HCT116 (cell line): Measurements from ENCODE around the gene MGAM2. TPM values are rescaled to one million over a fixed set of nuclear protein-coding genes. Genes with fewer than 3 reads are reported as not detected.

Source experiments
- ATAC-seq: fragments of 200-7000 bp; cut with Tn5 transposase; 2 replicates; pipeline ENCODE4 v1.9.1; 2020; ENCODE audit warnings: mild to moderate bottlenecking, moderate library complexity
- BruUV-seq: library from RNA; stranded (reverse); fragments of 400-500 nt; replicated peaks from 2 replicates; lab custom pipeline; 2021; lab: Mats Ljungman, UMichigan
- CTCF ChIA-PET: fragments of 300-600 bp; sonication (Branson Sonifier 250); formaldehyde crosslinking; loops from one replicate; lab custom pipeline; 2021; ENCODE audit warnings: antibody characterized with exemption; lab: Charles Lee
- POLR2A ChIA-PET: fragments of 300-600, 350-600 bp; sonication (Branson Sonifier 250); formaldehyde crosslinking; loops from one replicate; lab custom pipeline; 2021; ENCODE audit warnings: antibody characterized with exemption; lab: Charles Lee
- RAD21 ChIA-PET, 2 experiments: fragments of 300-600 bp; sonication (Branson Sonifier 250); formaldehyde crosslinking; loops; one replicate each; lab custom pipeline; 2023; ENCODE audit warnings: low total read pairs in 2 of 2; ENCODE audit not compliant: uncharacterized antibody in 2 of 2, unreplicated experiment in 2 of 2, low non-redundant PET in 1 of 2; lab: Charles Lee
- DNase-seq: peaks from one replicate; pipeline ENCODE4 v3.0.0-alpha.2; 2010; ENCODE audit warnings: low read depth, low spot score
- H2AFZ ChIP-seq: fragments of 200-600 bp; shearing (Covaris generic), sonication (generic); 2 replicates; pipeline ENCODE4 v1.6.1; 2017; ENCODE audit warnings: low read depth, mixed run types, mixed read lengths, antibody characterized with exemption, low read length; ENCODE audit not compliant: poor library complexity, severe bottlenecking
- H3K27ac ChIP-seq: 2 replicates; pipeline ENCODE4 v1.5.1; 2012; ENCODE audit warnings: low read depth, low read length
- H3K27me3 ChIP-seq: fragments of 200-600 bp; sonication (generic); 2 replicates; pipeline ENCODE4 v1.6.1; 2016; ENCODE audit warnings: mixed run types, low read length, mixed read lengths; ENCODE audit not compliant: insufficient read depth
- H3K36me3 ChIP-seq, 2 experiments: fragments of 200-500 bp in 1 of 2; fragments of 200-600 bp in 1 of 2; sonication (Bioruptor generic) in 1 of 2; sonication (generic) in 1 of 2; 2 replicates each; pipeline versions ENCODE4 v1.5.1 to v1.6.1; 2014 to 2016; ENCODE audit warnings: low read length in 2 of 2, inconsistent platforms in 1 of 2, mixed read lengths in 1 of 2, mixed run types in 1 of 2; ENCODE audit not compliant: insufficient read depth in 2 of 2, control insufficient read depth in 1 of 2
- H3K4me1 ChIP-seq, 2 experiments: fragments of 200-600 bp in 1 of 2; sonication (generic) in 1 of 2; 2 replicates each; pipeline versions ENCODE4 v1.5.1 to v1.6.1; 2012 to 2017; ENCODE audit warnings: low read length in 2 of 2, inconsistent platforms in 1 of 2, mild to moderate bottlenecking in 1 of 2, mixed read lengths in 1 of 2, mixed run types in 1 of 2, moderate library complexity in 1 of 2; ENCODE audit not compliant: insufficient read depth in 2 of 2, control insufficient read depth in 1 of 2
- H3K4me2 ChIP-seq: fragments of 200-600 bp; sonication (generic); 2 replicates; pipeline ENCODE4 v1.6.1; 2017; ENCODE audit warnings: mixed run types, low read length, mixed read lengths
- H3K4me3 ChIP-seq, 2 experiments: fragments of 200-600 bp in 1 of 2; sonication (generic) in 1 of 2; replicated peaks in 1 of 2; 2 replicates each; pipeline ENCODE4 v1.5.1; 2011 to 2016; ENCODE audit warnings: low read length in 2 of 2, control low read depth in 1 of 2, low read depth in 1 of 2, mild to moderate bottlenecking in 1 of 2, mixed read lengths in 1 of 2, mixed run types in 1 of 2
- H3K79me2 ChIP-seq: fragments of 200-600 bp; sonication (generic); 2 replicates; pipeline ENCODE4 v1.6.1; 2017; ENCODE audit warnings: mild to moderate bottlenecking, mixed run types, low read length, moderate library complexity, mixed read lengths; ENCODE audit not compliant: insufficient read depth
- H3K9ac ChIP-seq: fragments of 200-600 bp; sonication (generic); 2 replicates; pipeline ENCODE4 v1.6.1; 2016; ENCODE audit warnings: low read length, mixed read lengths
- H3K9me2 ChIP-seq: fragments of 200-600 bp; sonication (generic), shearing (Covaris generic); 2 replicates; pipeline ENCODE4 v1.6.1; 2017; ENCODE audit warnings: mixed run types, mild to moderate bottlenecking, moderate library complexity; ENCODE audit not compliant: insufficient read depth
- H3K9me3 ChIP-seq, 2 experiments: fragments of 200-500 bp in 1 of 2; fragments of 200-600 bp in 1 of 2; sonication (Bioruptor generic) in 1 of 2; sonication (generic) in 1 of 2; 2 replicates each; pipeline ENCODE4 v1.6.1; 2014 to 2017; ENCODE audit warnings: low read length in 2 of 2, mixed read lengths in 2 of 2, inconsistent platforms in 1 of 2, low read depth in 1 of 2, mild to moderate bottlenecking in 1 of 2, mixed run types in 1 of 2, moderate library complexity in 1 of 2; ENCODE audit not compliant: control insufficient read depth in 1 of 2, insufficient read depth in 1 of 2
- H4K20me1 ChIP-seq: fragments of 200-600 bp; sonication (generic), shearing (Covaris generic); 2 replicates; pipeline ENCODE4 v1.6.1; 2017; ENCODE audit warnings: mixed run types, mild to moderate bottlenecking, moderate library complexity; ENCODE audit not compliant: insufficient read depth
- CTCF ChIP-seq, 3 experiments: fragments of 200-600 bp in 1 of 3; sonication (generic) in 1 of 3; IDR thresholded peaks in 2 of 3; conservative IDR thresholded peaks in 1 of 3; 2 replicates each; pipeline ENCODE4 v1.5.1; 2012 to 2017; ENCODE audit warnings: low read depth in 2 of 3, low read length in 2 of 3, antibody characterized with exemption in 1 of 3, borderline replicate concordance in 1 of 3, control low read depth in 1 of 3, mild to moderate bottlenecking in 1 of 3, mixed read lengths in 1 of 3, mixed run types in 1 of 3, moderate library complexity in 1 of 3; ENCODE audit not compliant: insufficient read depth in 1 of 3
- EGR1 ChIP-seq: IDR thresholded peaks from 2 replicates; pipeline ENCODE4 v1.6.1; 2012; ENCODE audit warnings: low read depth
- JUND ChIP-seq: IDR thresholded peaks from 2 replicates; pipeline ENCODE4 v1.6.1; 2012
- POLR2A ChIP-seq: IDR thresholded peaks from 2 replicates; pipeline ENCODE4 v1.7.0; 2011; ENCODE audit warnings: borderline replicate concordance; ENCODE audit not compliant: insufficient read depth, insufficient read length; ENCODE audit errors: extremely low read depth
- POLR2AphosphoS5 ChIP-seq: IDR thresholded peaks from 2 replicates; pipeline ENCODE4 v1.6.1; 2011; ENCODE audit warnings: mild to moderate bottlenecking, low read depth, low read length, moderate library complexity
- RAD21 ChIP-seq: IDR thresholded peaks from 2 replicates; pipeline ENCODE4 v1.6.1; 2012; ENCODE audit warnings: low read depth, mild to moderate bottlenecking
- SP1 ChIP-seq: IDR thresholded peaks from 2 replicates; pipeline ENCODE4 v1.6.1; 2012; ENCODE audit warnings: low read depth
- ZFX ChIP-seq: fragments of 450-650 bp; IDR thresholded peaks from 2 replicates; pipeline ENCODE4 v1.6.1; 2017
- ZNF274 ChIP-seq: fragments of 200-500 bp; sonication (Bioruptor generic); IDR thresholded peaks from 2 replicates; pipeline ENCODE4 v1.6.1; 2014; ENCODE audit warnings: mild to moderate bottlenecking, low read depth, low read length, inconsistent platforms
- intact Hi-C: fragments of 100-400 bp; cut with micrococcal nuclease; formaldehyde crosslinking; loops from 2 replicates; pipeline ENCODE4 v1.10.0; 2022
- total RNA-seq: library from RNA; stranded (reverse); gene quantifications from one replicate; pipeline ENCODE4 v1.2.1, GENCODE V29; 2021; ENCODE audit not compliant: unreplicated experiment
- TF ChIP-seq, protein P1 (sequence below): IDR thresholded peaks from 2 replicates; pipeline ENCODE4 v1.6.1; 2012
- TF ChIP-seq, protein P2 (sequence below): IDR thresholded peaks from 2 replicates; pipeline ENCODE4 v1.6.1; 2012; ENCODE audit warnings: low read depth

MGAM2 gene
- total RNA-seq, 1 experiment from 2014 or later, result 0.05 TPM

- POLR2A ChIA-PET, result no interaction called here
- H3K27me3 ChIP-seq, result peaks cover 5% of the 10 kb centered on the region; the same call in 1 of the 2 replicates
- H3K4me3 ChIP-seq, result no peak overlapping the region
- no peak overlapping the region for H3K4me2 ChIP-seq
- no peaks in the 10 kb centered on the region for H3K9me3 ChIP-seq
- no peaks in the 10 kb centered on the region for H3K79me2 ChIP-seq
- H3K36me3 ChIP-seq, result no peaks in the 10 kb centered on the region
- RAD21 ChIA-PET, result no interaction called here
- no peak overlapping the region for H3K9ac ChIP-seq
- CTCF ChIA-PET, result no interaction called here
- H3K9me2 ChIP-seq, result no peaks in the 10 kb centered on the region
- no peaks in the 10 kb centered on the region for H3K4me1 ChIP-seq
- no peak for ATAC-seq
- H2AFZ ChIP-seq, result no peak overlapping the region
- no peak for DNase-seq
- no TSS peak for BruUV-seq
- no peak overlapping the region for H3K27ac ChIP-seq
- no peaks in the 10 kb centered on the region for H4K20me1 ChIP-seq
- intact Hi-C loops, result no loop called here
- TF ChIP-seq ZFX, result no peak
- TF ChIP-seq, protein P1, sequence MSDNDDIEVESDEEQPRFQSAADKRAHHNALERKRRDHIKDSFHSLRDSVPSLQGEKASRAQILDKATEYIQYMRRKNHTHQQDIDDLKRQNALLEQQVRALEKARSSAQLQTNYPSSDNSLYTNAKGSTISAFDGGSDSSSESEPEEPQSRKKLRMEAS, result no peak
- no peak for TF ChIP-seq JUND
- TF ChIP-seq, protein P2, sequence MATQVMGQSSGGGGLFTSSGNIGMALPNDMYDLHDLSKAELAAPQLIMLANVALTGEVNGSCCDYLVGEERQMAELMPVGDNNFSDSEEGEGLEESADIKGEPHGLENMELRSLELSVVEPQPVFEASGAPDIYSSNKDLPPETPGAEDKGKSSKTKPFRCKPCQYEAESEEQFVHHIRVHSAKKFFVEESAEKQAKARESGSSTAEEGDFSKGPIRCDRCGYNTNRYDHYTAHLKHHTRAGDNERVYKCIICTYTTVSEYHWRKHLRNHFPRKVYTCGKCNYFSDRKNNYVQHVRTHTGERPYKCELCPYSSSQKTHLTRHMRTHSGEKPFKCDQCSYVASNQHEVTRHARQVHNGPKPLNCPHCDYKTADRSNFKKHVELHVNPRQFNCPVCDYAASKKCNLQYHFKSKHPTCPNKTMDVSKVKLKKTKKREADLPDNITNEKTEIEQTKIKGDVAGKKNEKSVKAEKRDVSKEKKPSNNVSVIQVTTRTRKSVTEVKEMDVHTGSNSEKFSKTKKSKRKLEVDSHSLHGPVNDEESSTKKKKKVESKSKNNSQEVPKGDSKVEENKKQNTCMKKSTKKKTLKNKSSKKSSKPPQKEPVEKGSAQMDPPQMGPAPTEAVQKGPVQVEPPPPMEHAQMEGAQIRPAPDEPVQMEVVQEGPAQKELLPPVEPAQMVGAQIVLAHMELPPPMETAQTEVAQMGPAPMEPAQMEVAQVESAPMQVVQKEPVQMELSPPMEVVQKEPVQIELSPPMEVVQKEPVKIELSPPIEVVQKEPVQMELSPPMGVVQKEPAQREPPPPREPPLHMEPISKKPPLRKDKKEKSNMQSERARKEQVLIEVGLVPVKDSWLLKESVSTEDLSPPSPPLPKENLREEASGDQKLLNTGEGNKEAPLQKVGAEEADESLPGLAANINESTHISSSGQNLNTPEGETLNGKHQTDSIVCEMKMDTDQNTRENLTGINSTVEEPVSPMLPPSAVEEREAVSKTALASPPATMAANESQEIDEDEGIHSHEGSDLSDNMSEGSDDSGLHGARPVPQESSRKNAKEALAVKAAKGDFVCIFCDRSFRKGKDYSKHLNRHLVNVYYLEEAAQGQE, result no peak
- no peak for TF ChIP-seq EGR1
- no peak for TF ChIP-seq POLR2A
- no peak for TF ChIP-seq ZNF274
Observed at GRCh38 chr7:142077762-142078161, 33.8 kb upstream of the MGAM2 start.

DNA sequence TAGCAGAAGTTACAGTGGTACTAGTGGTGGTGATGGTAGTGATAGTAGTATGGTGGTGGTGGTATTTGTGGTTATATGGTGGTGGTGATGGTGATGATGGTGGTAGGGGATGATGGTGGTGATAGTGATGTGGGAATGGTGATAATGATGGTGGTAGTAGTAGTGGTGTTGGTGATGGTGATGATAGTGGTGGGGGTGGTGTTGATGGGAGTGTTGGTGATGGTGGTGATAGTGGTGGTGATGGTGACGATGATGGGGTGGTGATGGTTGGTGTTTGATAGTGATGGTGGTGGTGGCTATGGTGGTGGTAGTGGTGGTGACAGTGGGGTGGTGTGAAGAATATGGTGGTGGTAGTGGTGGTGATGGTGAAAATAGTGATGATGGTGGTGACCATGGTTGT, 27.9 kb upstream of the MGAM2 start:
- ATAC-seq (no peak), DNase-seq (no peak)
- no peak overlapping the region for H3K4me2 ChIP-seq
- no peaks in the 10 kb centered on the region for H3K9me3 ChIP-seq
- ChIA-PET RAD21 (no interaction called here), POLR2A (no interaction called here), CTCF (no interaction called here)
- no peaks in the 10 kb centered on the region for H4K20me1 ChIP-seq
- H3K9me2 ChIP-seq, result no peaks in the 10 kb centered on the region
- H3K4me1 ChIP-seq, result no peaks in the 10 kb centered on the region
- H3K27ac ChIP-seq, result no peak overlapping the region
- H2AFZ ChIP-seq, result no peak overlapping the region
- H3K4me3 ChIP-seq, result no peak overlapping the region
- H3K9ac ChIP-seq, result no peak overlapping the region
- BruUV-seq, result no TSS peak
- intact Hi-C loops, result no loop called here
- no peaks in the 10 kb centered on the region for H3K36me3 ChIP-seq
- no peaks in the 10 kb centered on the region for H3K27me3 ChIP-seq
- H3K79me2 ChIP-seq, result no peaks in the 10 kb centered on the region
- no peak for TF ChIP-seq CTCF (IDR thresholded peaks at IDR 0.05 in 2 of 3, conservative IDR thresholded peaks at IDR 0.05 in 1 of 3; ENCODE audit: borderline replicate concordance in 1 of 3, insufficient read depth in 1 of 3, low read depth in 2 of 3, low read length in 2 of 3)
- TF ChIP-seq, protein P2, result no peak
- TF ChIP-seq, protein P1, result no peak
- no peak for TF ChIP-seq RAD21
- TF ChIP-seq SP1, result no peak
- TF ChIP-seq POLR2AphosphoS5, result no peak
